ENCODE results near the gene MAK. TPM values are rescaled to one million over a fixed set of nuclear protein-coding genes. Genes with fewer than 3 reads are reported as not detected.
"Not testable (repeated sequence)": the region's sequence is repeated elsewhere in the genome, so short reads cannot be mapped to it uniquely, and the experiment has no call there.

MAK gene
- total RNA-seq, 1 donor from 2014 or later, result 0.14 TPM

- Histone ChIP-seq H3K9me3 (replicated peaks) (no peaks in the 10 kb centered on the region), H3K4me1 (no peaks in the 10 kb centered on the region), H3K27ac (replicated peaks) (no peak overlapping the region), H3K4me3 (no peak overlapping the region), H3K27me3 (ENCODE audit: low read depth) (no peaks in the 10 kb centered on the region), H3K36me3 (no peaks in the 10 kb centered on the region)
- DNase-seq, result no peak
- TF ChIP-seq, protein P1, sequence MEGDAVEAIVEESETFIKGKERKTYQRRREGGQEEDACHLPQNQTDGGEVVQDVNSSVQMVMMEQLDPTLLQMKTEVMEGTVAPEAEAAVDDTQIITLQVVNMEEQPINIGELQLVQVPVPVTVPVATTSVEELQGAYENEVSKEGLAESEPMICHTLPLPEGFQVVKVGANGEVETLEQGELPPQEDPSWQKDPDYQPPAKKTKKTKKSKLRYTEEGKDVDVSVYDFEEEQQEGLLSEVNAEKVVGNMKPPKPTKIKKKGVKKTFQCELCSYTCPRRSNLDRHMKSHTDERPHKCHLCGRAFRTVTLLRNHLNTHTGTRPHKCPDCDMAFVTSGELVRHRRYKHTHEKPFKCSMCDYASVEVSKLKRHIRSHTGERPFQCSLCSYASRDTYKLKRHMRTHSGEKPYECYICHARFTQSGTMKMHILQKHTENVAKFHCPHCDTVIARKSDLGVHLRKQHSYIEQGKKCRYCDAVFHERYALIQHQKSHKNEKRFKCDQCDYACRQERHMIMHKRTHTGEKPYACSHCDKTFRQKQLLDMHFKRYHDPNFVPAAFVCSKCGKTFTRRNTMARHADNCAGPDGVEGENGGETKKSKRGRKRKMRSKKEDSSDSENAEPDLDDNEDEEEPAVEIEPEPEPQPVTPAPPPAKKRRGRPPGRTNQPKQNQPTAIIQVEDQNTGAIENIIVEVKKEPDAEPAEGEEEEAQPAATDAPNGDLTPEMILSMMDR (IDR thresholded peaks at IDR 0.05; ENCODE audit: borderline replicate concordance), result no peak
- intact Hi-C loops (cut with micrococcal nuclease), result no loop called here
Observed at GRCh38 chr6:10861086-10861485, 22.7 kb upstream of the MAK start.

GRCh38 chr6:10857259-10857658 lies 18.9 kb upstream of the MAK start:
- no peaks in the 10 kb centered on the region for H3K27me3 ChIP-seq (ENCODE audit: low read depth)
- no peaks in the 10 kb centered on the region for H3K36me3 ChIP-seq
- no peak overlapping the region for H3K4me3 ChIP-seq
- H3K4me1 ChIP-seq, result no peaks in the 10 kb centered on the region
- no peak overlapping the region for H3K27ac ChIP-seq (replicated peaks)
- H3K9me3 ChIP-seq (replicated peaks), result peaks cover 21% of the 10 kb centered on the region
- DNase-seq, result no peak
- intact Hi-C loops (cut with micrococcal nuclease), result no loop called here
- TF ChIP-seq, protein P1 (IDR thresholded peaks at IDR 0.05; ENCODE audit: borderline replicate concordance), result no peak

DNA sequence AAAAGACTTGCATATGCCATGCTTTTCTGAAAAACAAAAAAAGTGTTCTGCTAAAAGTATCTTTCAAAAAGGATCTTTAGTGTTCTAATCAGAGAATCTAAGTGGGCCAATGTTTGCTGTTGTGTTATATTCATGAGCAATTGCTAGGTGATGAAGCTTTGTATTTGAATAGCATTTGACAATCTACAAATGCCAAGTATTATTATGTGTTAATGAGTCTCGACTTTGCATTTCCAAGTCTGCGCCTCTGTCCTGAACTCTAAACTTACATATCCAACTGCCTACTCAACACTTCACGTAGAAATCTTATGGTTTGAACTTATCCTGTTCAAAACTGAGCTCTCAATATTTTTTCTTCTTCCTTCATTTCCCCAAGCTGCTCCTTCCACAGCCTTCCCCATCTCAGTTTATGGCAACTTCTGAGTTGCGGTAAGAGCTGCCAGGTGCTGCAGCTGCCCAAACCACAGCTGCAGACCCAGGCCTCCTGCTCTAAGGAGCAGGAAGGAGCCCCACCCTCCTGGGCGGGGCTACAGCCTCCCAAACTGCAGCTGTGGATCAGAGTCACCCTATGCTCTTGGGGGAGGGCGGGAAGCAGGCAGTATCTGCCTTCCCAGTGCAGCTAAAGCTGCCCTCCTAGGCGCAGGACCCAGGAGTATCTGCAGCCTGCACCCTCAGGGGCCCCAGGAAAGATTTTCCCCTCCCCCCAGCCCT lies 16.7 kb upstream of the MAK start:
- no peak for DNase-seq
- Histone ChIP-seq H3K4me1 (no peaks in the 10 kb centered on the region), H3K27me3 (ENCODE audit: low read depth) (no peaks in the 10 kb centered on the region), H3K4me3 (no peak overlapping the region), H3K27ac (replicated peaks) (no peak overlapping the region), H3K9me3 (replicated peaks) (peaks cover 21% of the 10 kb centered on the region), H3K36me3 (no peaks in the 10 kb centered on the region)
- intact Hi-C loops (cut with micrococcal nuclease), result no loop called here
- TF ChIP-seq, protein P1 (IDR thresholded peaks at IDR 0.05; ENCODE audit: borderline replicate concordance), result no peak

DNA sequence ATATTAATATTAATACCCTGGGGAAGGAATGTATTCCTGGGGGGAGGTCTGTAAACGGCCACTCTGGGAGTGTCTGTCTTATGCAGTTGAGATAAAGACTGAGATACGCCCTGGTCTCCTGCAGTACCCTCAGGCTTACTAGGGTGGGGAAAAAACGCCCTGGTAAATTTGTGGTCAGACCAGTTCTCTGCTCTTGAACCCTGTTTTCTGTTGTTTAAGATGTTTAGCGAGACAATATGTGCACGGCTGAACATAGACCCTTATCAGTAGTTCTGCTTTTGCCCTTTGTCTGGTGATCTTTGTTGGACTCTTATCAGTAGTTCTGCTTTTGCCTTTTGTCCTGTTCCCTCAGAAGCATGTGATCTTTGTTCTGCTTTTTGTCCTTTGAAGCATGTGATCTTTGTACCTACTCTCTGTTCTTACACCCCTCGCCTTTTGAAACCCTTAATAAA lies 15.5 kb upstream of the MAK start:
- peaks cover 21% of the 10 kb centered on the region for H3K9me3 ChIP-seq (replicated peaks)
- H3K4me3 ChIP-seq; intact Hi-C loops (cut with micrococcal nuclease); DNase-seq; H3K27me3 ChIP-seq (ENCODE audit: low read depth); H3K4me1 ChIP-seq; H3K36me3 ChIP-seq; H3K27ac ChIP-seq (replicated peaks): not testable (repeated sequence)

DNA sequence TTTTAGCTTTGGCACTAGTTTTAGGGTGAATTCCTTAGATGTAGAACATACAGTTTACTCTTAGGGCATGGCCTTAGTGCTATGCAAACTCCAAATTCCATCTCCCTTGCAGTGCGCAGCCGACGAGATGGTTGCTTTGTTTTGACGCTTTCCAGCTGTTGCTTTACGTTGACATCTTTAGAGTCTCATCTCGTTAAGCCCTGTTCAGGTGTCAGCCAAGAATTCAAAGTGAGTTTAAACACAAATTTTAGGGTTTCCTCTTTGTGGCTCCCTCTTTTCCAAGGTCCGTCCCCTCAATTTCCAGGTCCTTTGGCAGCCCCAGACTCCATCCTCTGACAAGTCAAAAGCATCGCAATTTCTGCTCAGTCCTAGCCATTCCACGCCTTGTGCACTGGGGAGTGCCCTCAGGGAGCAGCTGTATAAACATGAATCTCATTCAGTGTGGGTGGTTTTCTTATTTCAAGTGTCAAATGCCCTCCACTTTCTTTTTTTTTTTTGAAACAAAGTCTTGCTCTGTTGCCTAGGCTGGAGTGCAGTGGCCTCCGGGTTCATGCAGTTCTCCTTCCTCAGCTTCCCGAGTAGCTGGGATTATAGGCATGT lies 14.1 kb upstream of the MAK start:
- intact Hi-C loops (cut with micrococcal nuclease), result no loop called here
- H3K4me3 ChIP-seq, result no peak overlapping the region
- no peaks in the 10 kb centered on the region for H3K4me1 ChIP-seq
- TF ChIP-seq, protein P1 (IDR thresholded peaks at IDR 0.05; ENCODE audit: borderline replicate concordance), result no peak
- no peaks in the 10 kb centered on the region for H3K36me3 ChIP-seq
- H3K9me3 ChIP-seq (replicated peaks), result peaks cover 21% of the 10 kb centered on the region
- no peak overlapping the region for H3K27ac ChIP-seq (replicated peaks)
- no peak for DNase-seq
- no peaks in the 10 kb centered on the region for H3K27me3 ChIP-seq (ENCODE audit: low read depth)

DNA sequence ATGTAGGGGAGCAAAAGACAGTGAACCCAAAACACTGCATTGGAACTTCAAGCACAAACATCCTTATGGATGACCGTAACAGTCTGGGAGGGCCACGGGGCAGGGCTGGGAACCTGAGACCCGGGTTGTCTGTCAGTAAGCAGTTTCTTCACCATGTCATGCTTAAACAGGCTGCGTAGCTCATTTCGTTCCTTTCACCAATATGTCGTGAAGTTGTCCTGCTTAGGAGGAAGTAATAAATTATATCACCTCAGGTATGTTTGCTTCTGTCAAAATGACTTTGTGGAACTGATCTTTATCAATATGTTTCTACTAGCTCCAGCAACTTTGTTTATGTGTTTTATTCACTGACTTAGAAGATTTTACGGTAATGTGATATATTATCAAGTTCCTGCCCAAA lies 12.4 kb upstream of the MAK start:
- Histone ChIP-seq H3K4me3 (no peak overlapping the region), H3K27ac (replicated peaks) (no peak overlapping the region), H3K27me3 (ENCODE audit: low read depth) (no peaks in the 10 kb centered on the region), H3K4me1 (no peaks in the 10 kb centered on the region), H3K36me3 (no peaks in the 10 kb centered on the region), H3K9me3 (replicated peaks) (peaks cover 21% of the 10 kb centered on the region)
- DNase-seq, result no peak
- intact Hi-C loops (cut with micrococcal nuclease), result no loop called here
- TF ChIP-seq, protein P1 (IDR thresholded peaks at IDR 0.05; ENCODE audit: borderline replicate concordance), result no peak
